ENCODE measurements around the gene FCAR. TPM values are rescaled to one million over a fixed set of nuclear protein-coding genes. Genes with fewer than 3 reads are reported as not detected.

Gene FCAR
- total RNA-seq, 1 experiment from 2014 or later: not detected

GRCh38 chr19:54871696-54872095, 2.3 kb upstream of the FCAR start:
- peaks cover 53% of the 10 kb centered on the region for H3K27me3 ChIP-seq (ENCODE audit: low read length)
- no TSS peak for BruUV-seq (replicated peaks)
- H3K27ac ChIP-seq (ENCODE audit: low read length): no peak overlapping the region
- no peaks in the 10 kb centered on the region for H3K9me3 ChIP-seq (ENCODE audit: low read length)
- CTCF ChIA-PET: no interaction called here
- H2AFZ ChIP-seq (ENCODE audit: low read length): no peak overlapping the region
- intact Hi-C loops (cut with micrococcal nuclease): no loop called here
- H3K9ac ChIP-seq (ENCODE audit: low read length): no peak overlapping the region
- no peak for DNase-seq
- H4K20me1 ChIP-seq (ENCODE audit: low read length): no peaks in the 10 kb centered on the region
- H3K4me3 ChIP-seq (ENCODE audit: low read length): no peak overlapping the region
- ATAC-seq: no peak
- H3K9me2 ChIP-seq (replicated peaks; ENCODE audit: low read length): no peaks in the 10 kb centered on the region
- no peak overlapping the region for H3K4me2 ChIP-seq (ENCODE audit: low read length)
- no peaks in the 10 kb centered on the region for H3K79me2 ChIP-seq (ENCODE audit: low read length)
- POLR2A ChIA-PET (ENCODE audit: unreplicated experiment): no interaction called here
- no peak for TF ChIP-seq CTCF (conservative IDR thresholded peaks at IDR 0.05; ENCODE audit: low read depth, low read length)
- no peak for TF ChIP-seq EZH2phosphoT487 (IDR thresholded peaks at IDR 0.05; ENCODE audit: borderline replicate concordance, low read length)
- TF ChIP-seq EZH2 (IDR thresholded peaks at IDR 0.05; ENCODE audit: low read length, unreplicated experiment): no peak
- no peaks in the 10 kb centered on the region for H3K4me1 ChIP-seq (ENCODE audit: insufficient read depth, low read length)
- H3F3A ChIP-seq (ENCODE audit: low read length, unreplicated experiment): no peaks in the 10 kb centered on the region
- no peaks in the 10 kb centered on the region for H3K36me3 ChIP-seq (ENCODE audit: low read depth, low read length)

- H3K4me1 ChIP-seq (ENCODE audit: insufficient read depth, low read length): no peaks in the 10 kb centered on the region
- H3K9me2 ChIP-seq (replicated peaks; ENCODE audit: low read length): no peaks in the 10 kb centered on the region
- ChIA-PET CTCF (no interaction called here), POLR2A (ENCODE audit: unreplicated experiment) (no interaction called here)
- H3K4me2 ChIP-seq (ENCODE audit: low read length): no peak overlapping the region
- H4K20me1 ChIP-seq (ENCODE audit: low read length): no peaks in the 10 kb centered on the region
- ATAC-seq (no peak), DNase-seq (no peak)
- H3K9ac ChIP-seq (ENCODE audit: low read length): no peak overlapping the region
- H3K79me2 ChIP-seq (ENCODE audit: low read length): no peaks in the 10 kb centered on the region
- no peak overlapping the region for H3K27ac ChIP-seq (ENCODE audit: low read length)
- TF ChIP-seq EZH2 (IDR thresholded peaks at IDR 0.05; ENCODE audit: low read length, unreplicated experiment) (no peak), CTCF (conservative IDR thresholded peaks at IDR 0.05; ENCODE audit: low read depth, low read length) (no peak)
- intact Hi-C loops (cut with micrococcal nuclease): no loop called here
- BruUV-seq (replicated peaks): no TSS peak
- H3F3A ChIP-seq (ENCODE audit: low read length, unreplicated experiment): no peaks in the 10 kb centered on the region
- no peaks in the 10 kb centered on the region for H3K9me3 ChIP-seq (ENCODE audit: low read length)
- H2AFZ ChIP-seq (ENCODE audit: low read length): no peak overlapping the region
- H3K36me3 ChIP-seq (ENCODE audit: low read depth, low read length): no peaks in the 10 kb centered on the region
- no peak overlapping the region for H3K4me3 ChIP-seq (ENCODE audit: low read length)
- peaks cover 76% of the 10 kb centered on the region for H3K27me3 ChIP-seq (ENCODE audit: low read length)
Observed at GRCh38 chr19:54875506-54875905, 1.5 kb downstream of the FCAR start.

GRCh38 chr19:54877471-54877870, 3.4 kb downstream of the FCAR start:
- intact Hi-C loops (cut with micrococcal nuclease): no loop called here
- DNase-seq: no peak
- Histone ChIP-seq H3K79me2 (ENCODE audit: low read length) (no peaks in the 10 kb centered on the region), H2AFZ (ENCODE audit: low read length) (no peak overlapping the region), H4K20me1 (ENCODE audit: low read length) (no peaks in the 10 kb centered on the region), H3F3A (ENCODE audit: low read length, unreplicated experiment) (no peaks in the 10 kb centered on the region), H3K9ac (ENCODE audit: low read length) (no peak overlapping the region), H3K27me3 (ENCODE audit: low read length) (peaks cover 75% of the 10 kb centered on the region), H3K4me3 (ENCODE audit: low read length) (no peak overlapping the region), H3K9me3 (ENCODE audit: low read length) (no peaks in the 10 kb centered on the region), H3K4me2 (ENCODE audit: low read length) (no peak overlapping the region), H3K4me1 (ENCODE audit: insufficient read depth, low read length) (no peaks in the 10 kb centered on the region), H3K36me3 (ENCODE audit: low read depth, low read length) (no peaks in the 10 kb centered on the region), H3K9me2 (replicated peaks; ENCODE audit: low read length) (no peaks in the 10 kb centered on the region), H3K27ac (ENCODE audit: low read length) (no peak overlapping the region)
- ChIA-PET CTCF (no interaction called here), POLR2A (ENCODE audit: unreplicated experiment) (no interaction called here)
- ATAC-seq: no peak
- BruUV-seq (replicated peaks): no TSS peak
- TF ChIP-seq EZH2 (IDR thresholded peaks at IDR 0.05; ENCODE audit: low read length, unreplicated experiment) (no peak), CTCF (conservative IDR thresholded peaks at IDR 0.05; ENCODE audit: low read depth, low read length) (no peak), EZH2phosphoT487 (IDR thresholded peaks at IDR 0.05; ENCODE audit: borderline replicate concordance, low read length) (no peak)

Measured in PC-3 (cell line).